Measurements from ENCODE around the gene MAP2K7.

MAP2K7 gene

DNA sequence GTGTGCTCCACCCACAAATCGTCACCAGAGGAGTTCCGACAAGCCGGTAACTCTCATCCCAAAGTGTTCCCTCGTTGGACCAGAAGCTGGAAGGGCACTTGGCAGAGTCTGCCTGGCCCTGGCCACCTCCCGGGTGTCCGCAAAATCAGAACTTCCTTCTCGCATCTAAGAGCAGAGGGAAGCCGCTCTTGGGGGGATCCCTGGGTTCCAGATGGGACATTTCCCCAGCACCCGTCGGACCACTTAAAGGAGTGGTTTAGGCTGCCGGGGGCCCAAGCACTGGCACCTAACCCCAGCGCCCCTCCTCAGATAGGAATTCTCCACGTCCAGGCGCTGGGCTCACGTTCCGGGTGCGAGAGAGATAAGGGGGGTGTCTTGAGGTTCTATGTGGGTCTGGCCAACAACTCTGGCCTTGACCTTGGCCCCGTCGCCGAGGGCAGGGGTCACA, 857 bp upstream of the MAP2K7 start:
- Histone ChIP-seq H2BK5ac (ENCODE audit: low read depth, low read length, poor library complexity, severe bottlenecking) (peak overlapping the region; percentile 46), H3K18ac (ENCODE audit: low read depth in 1 of 2, low read length in 2 of 2) (peak overlapping the region; percentile 97 to 99), H3K4ac (ENCODE audit: low read depth in 1 of 2, low read length in 2 of 2) (peak overlapping the region; percentile 92 to 94), H2BK15ac (ENCODE audit: low read depth, poor library complexity, severe bottlenecking) (peak overlapping the region; percentile 84), H2AFZ (ENCODE audit: low read depth, low read length) (no peak overlapping the region), H4K91ac (ENCODE audit: low read length) (peak overlapping the region; percentile 88), H3K4me2 (ENCODE audit: low read length, poor library complexity, severe bottlenecking) (peak overlapping the region; percentile 93), H3K14ac (ENCODE audit: low read length in 2 of 2) (peak overlapping the region in 1 of 2 experiments; percentile 93), H3K9me3 (ENCODE audit: control insufficient read depth, low read length) (no peaks in the 10 kb centered on the region), H4K8ac (ENCODE audit: low read length) (peak overlapping the region; percentile 97), H3K79me1 (replicated peaks; ENCODE audit: low read length, poor library complexity, severe bottlenecking) (peaks cover 38% of the 10 kb centered on the region), H2BK12ac (ENCODE audit: low read length in 2 of 2) (peak overlapping the region in 1 of 2 experiments; percentile 11), H3K27ac (ENCODE audit: low read length, poor library complexity, severe bottlenecking) (peak overlapping the region; percentile 80), H3K27me3 (ENCODE audit: control insufficient read depth in 1 of 2, insufficient read depth in 1 of 2, low read length in 2 of 2) (no peaks in the 10 kb centered on the region), H2AK5ac (ENCODE audit: low read length, severe bottlenecking) (peak overlapping the region; percentile 97), H3K4me1 (ENCODE audit: control insufficient read depth, insufficient read depth, low read depth, low read length) (peaks cover 33% of the 10 kb centered on the region), H3K9ac (ENCODE audit: low read length) (peak overlapping the region; percentile 92), H3K23ac (ENCODE audit: low read length in 2 of 2) (peak overlapping the region in 1 of 2 experiments; percentile 53), H3K36me3 (ENCODE audit: control insufficient read depth in 1 of 2, insufficient read depth in 2 of 2, low read depth in 1 of 2, low read length in 2 of 2) (peaks cover 26 to 53% of the 10 kb centered on the region in 2 experiments), H3K4me3 (ENCODE audit: insufficient read depth in 1 of 2, low read depth in 1 of 2, low read length in 2 of 2) (peak overlapping the region; percentile 65 to 90), H2BK120ac (ENCODE audit: low read depth, low read length) (peak overlapping the region; percentile 61)
- 61% methylated on average over 20 of the region's 20 CpGs for WGBS
- DNase-seq: no peak

DNA sequence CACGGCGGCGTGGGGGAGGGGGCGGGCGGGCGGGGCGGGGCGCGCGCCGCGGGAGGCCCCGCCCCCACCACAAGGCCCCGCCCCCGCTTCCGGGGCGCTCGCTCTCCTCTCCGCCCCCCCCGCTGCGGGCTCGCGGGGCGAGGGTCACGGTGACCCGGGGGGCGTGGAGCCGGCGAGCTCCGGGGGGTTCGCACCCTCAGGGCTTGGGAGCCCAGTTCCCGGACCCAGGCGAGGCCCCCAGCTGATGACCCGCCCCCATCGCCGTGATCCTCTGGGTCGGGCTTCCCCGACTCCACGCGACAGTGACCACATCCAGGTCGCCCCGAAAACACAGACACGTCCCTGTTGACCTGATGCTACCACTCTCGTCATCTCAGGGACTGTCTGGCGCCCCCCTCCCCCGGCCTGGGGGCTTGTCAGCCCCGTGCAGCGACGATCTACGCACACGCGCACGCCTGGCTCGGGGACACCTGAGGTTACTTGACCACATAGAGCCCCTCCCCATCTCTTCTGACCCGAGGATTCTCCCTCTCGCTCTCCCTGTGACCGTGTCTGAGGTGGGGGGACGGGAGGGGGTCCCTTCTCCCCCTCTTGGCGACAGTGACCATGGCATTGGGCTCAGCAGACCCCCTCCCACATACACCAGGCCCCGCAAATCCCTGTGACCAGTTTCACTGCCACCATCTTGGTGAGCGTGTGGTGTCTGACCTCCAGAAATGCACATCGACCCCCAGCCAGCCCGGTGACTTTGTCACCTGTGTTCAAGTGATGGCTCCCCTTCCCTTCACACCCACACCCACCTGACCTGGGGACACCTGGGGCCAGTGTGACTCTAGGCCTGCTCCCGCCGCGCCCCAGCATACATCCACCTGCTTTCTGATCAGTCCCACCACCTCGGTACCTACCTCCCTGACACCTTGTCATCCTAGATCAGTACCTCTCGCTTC, 670 bp downstream of the MAP2K7 start:
- Histone ChIP-seq H4K91ac (ENCODE audit: low read length) (peak overlapping the region; percentile 74), H2BK15ac (ENCODE audit: low read depth, poor library complexity, severe bottlenecking) (peak overlapping the region; percentile 70), H3K9me3 (ENCODE audit: control insufficient read depth, low read length) (no peaks in the 10 kb centered on the region), H3K4ac (ENCODE audit: low read depth in 1 of 2, low read length in 2 of 2) (peak overlapping the region; percentile 80 to 88), H3K36me3 (ENCODE audit: control insufficient read depth in 1 of 2, insufficient read depth in 2 of 2, low read depth in 1 of 2, low read length in 2 of 2) (peaks cover 20 to 56% of the 10 kb centered on the region in 2 experiments), H3K4me2 (ENCODE audit: low read length, poor library complexity, severe bottlenecking) (peak overlapping the region; percentile 85), H3K4me3 (ENCODE audit: insufficient read depth in 1 of 2, low read depth in 1 of 2, low read length in 2 of 2) (peak overlapping the region; percentile 89 to 97), H3K4me1 (ENCODE audit: control insufficient read depth, insufficient read depth, low read depth, low read length) (peaks cover 43% of the 10 kb centered on the region), H2BK120ac (ENCODE audit: low read depth, low read length) (peak overlapping the region; percentile 91), H3K9ac (ENCODE audit: low read length) (peak overlapping the region; percentile 93), H4K8ac (ENCODE audit: low read length) (peak overlapping the region; percentile 75), H2BK12ac (ENCODE audit: low read length in 2 of 2) (peak overlapping the region; percentile 17 to 72), H2BK5ac (ENCODE audit: low read depth, low read length, poor library complexity, severe bottlenecking) (peak overlapping the region; percentile 53), H3K79me1 (replicated peaks; ENCODE audit: low read length, poor library complexity, severe bottlenecking) (peaks cover 45% of the 10 kb centered on the region), H3K23ac (ENCODE audit: low read length in 2 of 2) (no peak overlapping the region), H2AK5ac (ENCODE audit: low read length, severe bottlenecking) (peak overlapping the region; percentile 12), H2AFZ (ENCODE audit: low read depth, low read length) (peak overlapping the region; percentile 2), H3K27ac (ENCODE audit: low read length, poor library complexity, severe bottlenecking) (peak overlapping the region; percentile 83), H3K18ac (ENCODE audit: low read depth in 1 of 2, low read length in 2 of 2) (peak overlapping the region; percentile 92 to 95), H3K14ac (ENCODE audit: low read length in 2 of 2) (peak overlapping the region in 1 of 2 experiments; percentile 5), H3K27me3 (ENCODE audit: control insufficient read depth in 1 of 2, insufficient read depth in 1 of 2, low read length in 2 of 2) (no peaks in the 10 kb centered on the region)
- 28% methylated on average over 33 of the region's 68 CpGs for WGBS
- peak; percentile 41 for DNase-seq

DNA sequence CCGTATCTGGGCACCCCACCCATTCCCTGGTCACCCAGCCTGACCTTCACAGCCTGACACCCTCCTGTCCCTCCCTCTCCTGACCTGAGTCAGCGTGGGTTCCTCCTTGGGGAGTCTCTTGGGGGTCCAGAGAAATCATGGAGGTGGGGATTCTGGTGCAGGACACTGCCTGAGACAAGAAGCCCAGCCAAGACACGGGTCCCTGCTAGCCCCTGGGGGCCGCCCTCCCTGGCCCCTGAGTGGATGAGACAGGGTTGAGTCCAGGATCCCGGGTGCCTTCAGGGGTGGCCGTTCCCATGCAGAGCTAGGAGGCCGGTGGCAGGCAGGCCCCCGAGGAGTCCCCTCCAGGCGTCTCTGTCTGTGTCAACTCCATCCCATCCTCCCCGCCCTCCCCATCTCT, 1.6 kb downstream of the MAP2K7 start:
- peak overlapping the region; percentile 93 for H3K9ac ChIP-seq (ENCODE audit: low read length)
- H3K36me3 ChIP-seq (ENCODE audit: control insufficient read depth in 1 of 2, insufficient read depth in 2 of 2, low read depth in 1 of 2, low read length in 2 of 2): peaks cover 14 to 56% of the 10 kb centered on the region in 2 experiments
- no peak overlapping the region for H2AFZ ChIP-seq (ENCODE audit: low read depth, low read length)
- H3K4me3 ChIP-seq (ENCODE audit: insufficient read depth in 1 of 2, low read depth in 1 of 2, low read length in 2 of 2): peak overlapping the region; percentile 14 to 97
- no peak overlapping the region for H3K23ac ChIP-seq (ENCODE audit: low read length in 2 of 2)
- peaks cover 47% of the 10 kb centered on the region for H3K79me1 ChIP-seq (replicated peaks; ENCODE audit: low read length, poor library complexity, severe bottlenecking)
- peak overlapping the region; percentile 9 for H3K4me2 ChIP-seq (ENCODE audit: low read length, poor library complexity, severe bottlenecking)
- H2BK15ac ChIP-seq (ENCODE audit: low read depth, poor library complexity, severe bottlenecking): no peak overlapping the region
- H3K27ac ChIP-seq (ENCODE audit: low read length, poor library complexity, severe bottlenecking): no peak overlapping the region
- no peak overlapping the region for H3K4ac ChIP-seq (ENCODE audit: low read depth in 1 of 2, low read length in 2 of 2)
- H2AK5ac ChIP-seq (ENCODE audit: low read length, severe bottlenecking): no peak overlapping the region
- no peak overlapping the region for H2BK5ac ChIP-seq (ENCODE audit: low read depth, low read length, poor library complexity, severe bottlenecking)
- H3K4me1 ChIP-seq (ENCODE audit: control insufficient read depth, insufficient read depth, low read depth, low read length): peaks cover 43% of the 10 kb centered on the region
- DNase-seq: no peak
- H4K91ac ChIP-seq (ENCODE audit: low read length): no peak overlapping the region
- 81% methylated on average over 9 of the region's 10 CpGs for WGBS
- H4K8ac ChIP-seq (ENCODE audit: low read length): no peak overlapping the region
- no peak overlapping the region for H2BK12ac ChIP-seq (ENCODE audit: low read length in 2 of 2)
- H2BK120ac ChIP-seq (ENCODE audit: low read depth, low read length): no peak overlapping the region
- no peak overlapping the region for H3K14ac ChIP-seq (ENCODE audit: low read length in 2 of 2)
- no peaks in the 10 kb centered on the region for H3K27me3 ChIP-seq (ENCODE audit: control insufficient read depth in 1 of 2, insufficient read depth in 1 of 2, low read length in 2 of 2)
- no peaks in the 10 kb centered on the region for H3K9me3 ChIP-seq (ENCODE audit: control insufficient read depth, low read length)
- no peak overlapping the region for H3K18ac ChIP-seq (ENCODE audit: low read depth in 1 of 2, low read length in 2 of 2)

- no peak overlapping the region for H2BK15ac ChIP-seq (ENCODE audit: low read depth, poor library complexity, severe bottlenecking)
- no peak overlapping the region for H3K4me2 ChIP-seq (ENCODE audit: low read length, poor library complexity, severe bottlenecking)
- H2BK12ac ChIP-seq (ENCODE audit: low read length in 2 of 2): no peak overlapping the region
- peaks cover 18 to 56% of the 10 kb centered on the region in 2 experiments for H3K36me3 ChIP-seq (ENCODE audit: control insufficient read depth in 1 of 2, insufficient read depth in 2 of 2, low read depth in 1 of 2, low read length in 2 of 2)
- H3K4ac ChIP-seq (ENCODE audit: low read depth in 1 of 2, low read length in 2 of 2): no peak overlapping the region
- peaks cover 43% of the 10 kb centered on the region for H3K4me1 ChIP-seq (ENCODE audit: control insufficient read depth, insufficient read depth, low read depth, low read length)
- H3K27me3 ChIP-seq (ENCODE audit: control insufficient read depth in 1 of 2, insufficient read depth in 1 of 2, low read length in 2 of 2): no peaks in the 10 kb centered on the region
- peaks cover 48% of the 10 kb centered on the region for H3K79me1 ChIP-seq (replicated peaks; ENCODE audit: low read length, poor library complexity, severe bottlenecking)
- no peak overlapping the region for H2BK120ac ChIP-seq (ENCODE audit: low read depth, low read length)
- no peak for DNase-seq
- no peak overlapping the region for H4K91ac ChIP-seq (ENCODE audit: low read length)
- H2AFZ ChIP-seq (ENCODE audit: low read depth, low read length): no peak overlapping the region
- H2BK5ac ChIP-seq (ENCODE audit: low read depth, low read length, poor library complexity, severe bottlenecking): no peak overlapping the region
- peak overlapping the region; percentile 93 for H3K9ac ChIP-seq (ENCODE audit: low read length)
- no peak overlapping the region for H2AK5ac ChIP-seq (ENCODE audit: low read length, severe bottlenecking)
- 99% methylated on average over 10 of the region's 10 CpGs for WGBS
- no peak overlapping the region for H3K23ac ChIP-seq (ENCODE audit: low read length in 2 of 2)
- no peak overlapping the region for H3K14ac ChIP-seq (ENCODE audit: low read length in 2 of 2)
- H3K4me3 ChIP-seq (ENCODE audit: insufficient read depth in 1 of 2, low read depth in 1 of 2, low read length in 2 of 2): no peak overlapping the region
- H3K18ac ChIP-seq (ENCODE audit: low read depth in 1 of 2, low read length in 2 of 2): no peak overlapping the region
- no peak overlapping the region for H3K27ac ChIP-seq (ENCODE audit: low read length, poor library complexity, severe bottlenecking)
- no peak overlapping the region for H4K8ac ChIP-seq (ENCODE audit: low read length)
- no peaks in the 10 kb centered on the region for H3K9me3 ChIP-seq (ENCODE audit: control insufficient read depth, low read length)
Observed at GRCh38 chr19:7905859-7906258, 2.2 kb downstream of the MAP2K7 start.
